Suppressor macrophage treated with lipopolysaccharide for 1 hour (primary cell): ENCODE results near the gene VPS52.
A peak's percentile ranks its signal among the peaks of the same experiment; 100 is the strongest.
"Not testable (repeated sequence)": the region's sequence is repeated elsewhere in the genome, so short reads cannot be mapped to it uniquely, and the experiment has no call there.

Experiments used
- DNase-seq, 3 donors: peaks; one replicate each; pipeline ENCODE4 v3.0.0-alpha.2; 2020 to 2022

Gene VPS52

GRCh38 chr6:33304216-33304615, 32.5 kb upstream of the VPS52 start:
- no peak for DNase-seq

GRCh38 chr6:33301877-33302276, 30.2 kb upstream of the VPS52 start:
- DNase-seq: no peak

- DNase-seq: peak; percentile 97 to 99 (median 98)
Measured at GRCh38 chr6:33299237-33299944, 27.7 kb upstream of the VPS52 start.

GRCh38 chr6:33298773-33299236, 27.1 kb upstream of the VPS52 start, which contains the start of gene RGL2:
Gene RGL2, minus strand, starts transcription at chr6:33298942. Its CDS starts 332 bp downstream, at chr6:33298610.
- peak; percentile 63 to 82 (median 68) for DNase-seq

DNA sequence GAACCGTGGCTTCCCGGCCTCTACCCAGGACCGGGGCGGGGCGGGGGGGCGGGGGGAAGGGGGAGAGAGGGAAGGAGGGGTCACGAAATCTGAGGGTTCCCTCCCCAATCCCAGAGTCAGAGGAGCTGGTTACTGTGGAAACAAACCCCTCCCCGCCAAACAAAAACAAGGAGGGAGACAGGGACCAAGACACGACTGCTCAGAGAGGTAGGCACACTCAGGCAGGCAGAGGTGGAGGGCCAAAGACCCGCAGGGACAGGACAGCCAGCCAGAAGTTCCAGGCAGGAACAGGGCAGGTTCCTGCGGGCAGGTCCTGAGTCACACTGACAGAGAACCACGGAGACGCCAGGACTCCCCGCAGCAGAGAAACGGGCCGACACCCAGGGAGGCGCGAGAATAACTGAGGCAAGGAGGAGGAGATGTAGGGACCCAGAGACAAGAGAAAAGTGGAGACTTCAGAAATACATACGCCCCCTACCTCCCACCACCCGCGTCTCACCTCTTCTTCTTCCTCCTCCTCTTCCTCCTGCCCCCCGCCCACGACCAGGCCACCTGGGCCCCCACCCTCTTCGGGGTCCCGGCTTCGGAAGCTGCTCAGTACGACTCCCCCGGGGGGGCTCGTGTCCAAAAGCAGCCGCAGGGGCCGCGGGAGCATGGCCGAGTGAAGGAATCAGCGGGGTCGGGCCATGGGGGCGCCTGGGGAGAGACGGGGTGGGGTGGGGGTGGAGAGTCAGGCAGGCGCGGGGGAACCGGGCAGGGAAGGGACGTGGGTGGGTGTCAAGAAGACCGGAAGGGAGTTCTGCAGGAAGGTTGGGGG, 26.5 kb upstream of the VPS52 start:
- DNase-seq: peak; percentile 76 to 81 (median 79)

GRCh38 chr6:33297406-33297955, 25.8 kb upstream of the VPS52 start:
- peak in 2 of 3 donors; percentile 44 to 52 for DNase-seq

GRCh38 chr6:33296797-33297405, 25.2 kb upstream of the VPS52 start:
- no peak for DNase-seq

GRCh38 chr6:33295621-33296369, 24.1 kb upstream of the VPS52 start:
- DNase-seq: no peak

- no peak for DNase-seq
Measured at GRCh38 chr6:33294086-33294823, 22.6 kb upstream of the VPS52 start.

- DNase-seq: no peak
Measured at GRCh38 chr6:33292996-33293682, 21.5 kb upstream of the VPS52 start.

DNA sequence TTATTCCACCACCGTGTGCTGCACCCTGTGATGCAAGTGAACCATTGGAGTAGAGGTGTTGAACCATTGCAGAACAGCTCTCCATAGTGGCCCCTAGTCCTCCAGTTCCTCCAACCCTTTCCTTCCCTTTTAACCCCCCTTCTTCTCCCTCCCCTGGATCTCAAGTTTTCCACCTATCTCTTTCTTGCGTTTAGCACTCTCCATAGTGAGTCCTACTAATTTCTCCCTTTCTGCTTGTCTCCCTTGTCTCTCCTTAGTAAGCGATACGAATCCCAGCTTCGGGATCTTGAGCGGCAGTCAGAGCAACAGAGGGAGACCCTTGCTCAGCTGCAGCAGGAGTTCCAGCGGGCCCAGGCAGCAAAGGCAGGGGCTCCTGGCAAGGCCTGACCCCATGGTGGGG, 18.8 kb upstream of the VPS52 start:
- no peak for DNase-seq

DNA sequence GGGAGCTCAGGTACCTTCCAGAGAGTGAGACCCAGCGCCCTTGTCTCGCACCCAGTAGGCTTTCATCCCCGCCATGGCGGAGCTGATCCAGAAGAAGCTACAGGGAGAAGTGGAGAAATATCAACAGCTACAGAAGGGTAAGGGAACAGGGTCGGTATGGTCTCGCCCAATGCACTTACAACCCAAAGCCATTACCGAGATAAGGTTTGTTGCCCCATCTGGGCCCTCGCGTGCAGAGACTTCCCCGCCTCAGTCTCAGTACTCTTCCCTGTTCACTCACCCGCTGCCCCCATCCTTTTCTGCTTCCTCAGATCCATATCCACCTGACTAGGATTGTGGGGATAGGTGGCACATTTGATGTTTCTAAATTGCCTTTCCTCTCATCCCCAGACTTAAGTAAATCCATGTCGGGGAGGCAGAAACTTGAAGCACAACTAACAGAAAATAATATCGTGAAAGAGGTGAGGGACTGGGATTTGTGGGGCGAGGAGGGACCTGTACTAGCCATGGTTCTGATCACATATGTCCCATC, 18.2 kb upstream of the VPS52 start:
- DNase-seq: peak in 1 of 3 donors; percentile 8

GRCh38 chr6:33288921-33289783, 17.5 kb upstream of the VPS52 start, which contains the start of the genes PFDN6 and WDR46:
Gene PFDN6, plus strand, starts transcription at chr6:33289601. Its CDS starts 256 bp downstream, at chr6:33289857.
Gene WDR46, minus strand, starts transcription at chr6:33289239. Its CDS starts 69 bp downstream, at chr6:33289170.
- peak; percentile 87 to 91 (median 90) for DNase-seq

GRCh38 chr6:33288141-33288920, 16.7 kb upstream of the VPS52 start:
- DNase-seq: no peak

GRCh38 chr6:33286946-33287914, 15.6 kb upstream of the VPS52 start:
- no peak for DNase-seq

DNA sequence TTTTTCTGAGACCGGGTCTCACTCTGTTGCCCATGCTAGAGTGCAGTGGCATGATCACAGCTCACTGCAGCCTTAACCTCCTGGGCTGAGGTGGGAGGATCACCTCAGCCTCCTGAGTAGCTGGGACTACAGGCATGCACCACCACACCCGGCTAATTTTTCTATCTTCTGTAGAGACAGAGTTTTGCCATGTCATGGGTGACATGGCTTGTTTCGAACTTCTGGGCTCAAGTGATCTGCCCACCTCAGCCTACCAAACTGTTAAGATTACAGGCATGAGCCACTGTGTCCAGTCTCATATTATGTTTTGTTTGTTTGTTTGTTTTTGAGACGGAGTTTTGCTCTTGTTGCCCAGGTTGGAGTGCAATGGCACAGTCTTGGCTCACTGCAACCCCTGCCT, 13.5 kb upstream of the VPS52 start:
- not testable (repeated sequence) for DNase-seq

GRCh38 chr6:33280539-33280938, 8.9 kb upstream of the VPS52 start:
- no peak for DNase-seq
